Hematopoietic multipotent progenitor cell treated with erythropoietin and hydrocortisone succinate and interleukin-3 and kit ligand, for 17 days (in vitro differentiated cells): ENCODE measurements around the gene CEP131.
"Not testable (repeated sequence)": the region's sequence is repeated elsewhere in the genome, so short reads cannot be mapped to it uniquely, and the experiment has no call there.

ENCODE experiments used
- DNase-seq: peaks from one replicate; pipeline ENCODE4 v3.0.0-alpha.2; 2015; ENCODE audit warnings: low spot score

CEP131 gene

DNA sequence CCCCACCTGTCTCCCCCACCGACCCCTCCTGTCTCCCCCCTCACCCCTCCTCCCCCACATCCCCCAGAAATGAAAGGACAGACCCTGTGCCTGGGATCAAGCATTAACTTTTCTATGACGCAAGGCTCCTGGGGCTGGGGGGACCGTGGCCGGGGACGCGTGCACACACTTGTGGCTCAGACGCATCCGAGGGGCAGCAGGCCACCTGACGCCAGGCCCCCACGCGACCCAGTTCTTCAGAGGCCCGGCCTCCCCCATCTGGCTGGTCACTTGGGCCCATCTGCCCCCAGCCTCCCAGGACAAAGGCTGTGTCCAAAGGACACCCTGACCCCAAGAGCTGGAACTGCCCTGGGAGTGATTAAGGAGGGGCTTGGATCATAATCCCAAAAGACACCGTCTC lies 71.5 kb downstream of the CEP131 start:
- DNase-seq = no peak

DNA sequence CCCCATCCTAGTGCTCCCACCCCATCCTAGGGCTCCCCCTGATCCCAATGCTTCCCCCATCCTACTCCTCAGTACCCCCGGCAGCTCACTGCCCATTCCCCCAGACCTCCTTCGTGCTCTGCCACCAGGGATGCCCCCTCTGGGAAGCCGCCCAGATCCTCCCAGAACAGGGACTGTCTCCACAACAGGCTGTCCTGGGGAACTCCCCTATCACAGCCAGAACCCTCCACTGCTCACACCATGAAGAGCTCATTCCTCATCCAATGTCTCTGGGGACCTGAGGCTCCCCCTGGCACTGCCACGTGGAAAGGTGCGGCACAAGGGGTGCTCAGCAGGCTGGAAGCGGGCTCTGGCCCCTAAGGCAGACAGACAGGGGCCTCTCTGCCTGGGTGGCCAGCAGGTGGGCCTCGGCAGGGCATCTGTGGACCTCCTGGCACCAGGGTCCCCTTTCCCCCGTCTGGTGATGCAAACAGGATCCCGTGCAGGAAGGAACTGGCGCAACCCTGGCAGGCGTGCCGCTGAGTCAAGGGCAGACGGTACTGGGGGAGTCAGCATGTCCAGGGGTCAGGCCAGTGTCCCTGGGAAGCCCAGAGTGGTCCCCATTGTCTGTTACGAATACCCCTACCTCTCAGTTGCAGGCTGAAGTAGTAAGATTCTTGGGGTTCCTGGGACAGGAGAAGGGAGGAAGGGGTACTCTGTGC lies 72.2 kb downstream of the CEP131 start:
- DNase-seq = no peak

DNA sequence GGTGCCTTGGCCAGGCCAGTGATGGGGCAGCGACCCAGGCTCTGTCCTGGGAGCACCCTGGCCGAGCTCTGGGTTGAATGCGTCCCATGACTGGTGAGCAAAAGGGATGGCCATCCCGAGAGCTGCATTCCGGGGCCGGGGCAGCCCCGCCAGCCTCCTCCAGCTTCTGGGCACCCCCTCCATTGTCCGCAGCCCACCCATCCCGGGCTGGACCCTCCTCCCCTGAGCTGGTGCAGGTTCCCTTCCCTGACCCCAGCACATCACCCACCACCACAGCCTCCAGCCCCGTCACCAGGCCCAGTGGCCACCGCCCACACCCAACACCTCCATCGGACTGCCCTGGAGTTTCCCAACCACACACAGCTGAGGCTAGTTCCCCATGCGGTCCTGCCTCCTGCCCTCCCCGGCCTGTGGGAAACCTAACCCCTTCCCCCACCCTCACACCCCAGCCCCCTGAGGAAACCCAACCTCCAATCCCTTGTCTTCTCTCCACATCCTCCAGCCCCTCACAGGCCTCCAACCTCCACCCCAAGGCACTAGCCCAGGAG lies 73.7 kb downstream of the CEP131 start:
- no peak for DNase-seq

DNA sequence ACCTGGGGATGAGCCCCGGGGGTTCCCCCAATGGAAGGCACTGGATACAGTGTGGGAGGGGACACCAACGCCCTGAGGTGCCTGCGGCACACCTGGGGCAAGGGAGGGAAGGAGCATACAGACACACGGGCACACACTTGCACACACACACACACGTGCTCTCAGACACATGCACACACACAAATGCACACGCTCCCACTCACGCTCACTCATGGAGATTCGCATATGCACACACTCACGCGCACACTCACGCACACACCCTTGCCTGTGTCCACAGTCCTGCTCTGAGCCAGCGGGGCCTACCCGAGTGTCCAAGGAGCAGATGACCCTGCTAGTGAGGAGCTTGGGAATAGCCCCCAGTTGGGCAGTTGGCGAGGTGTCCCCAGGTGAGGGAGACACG lies 74.2 kb downstream of the CEP131 start:
- no peak for DNase-seq

- no peak for DNase-seq
Observed at GRCh38 chr17:81147701-81148100, 75.1 kb downstream of the CEP131 start.

DNA sequence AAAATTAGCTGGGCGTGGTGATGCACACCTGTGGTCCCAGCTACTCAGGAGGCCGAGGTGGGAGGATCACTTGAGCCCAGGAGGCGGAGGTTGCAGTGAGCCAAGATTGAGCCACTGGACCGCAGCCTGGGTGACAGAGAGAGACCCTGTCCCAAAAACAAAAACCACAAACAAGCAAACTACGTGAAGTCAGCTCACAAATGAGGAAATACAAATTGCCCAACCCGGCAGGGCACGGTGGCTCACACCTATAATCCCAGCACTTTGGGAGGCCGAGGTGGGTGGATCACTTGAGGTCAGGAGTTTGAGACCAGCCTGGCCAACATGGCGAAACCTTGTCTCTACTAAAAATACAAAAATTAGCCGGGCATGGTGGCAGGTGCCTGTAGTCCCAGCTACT lies 76.6 kb downstream of the CEP131 start:
- DNase-seq = not testable (repeated sequence)

DNA sequence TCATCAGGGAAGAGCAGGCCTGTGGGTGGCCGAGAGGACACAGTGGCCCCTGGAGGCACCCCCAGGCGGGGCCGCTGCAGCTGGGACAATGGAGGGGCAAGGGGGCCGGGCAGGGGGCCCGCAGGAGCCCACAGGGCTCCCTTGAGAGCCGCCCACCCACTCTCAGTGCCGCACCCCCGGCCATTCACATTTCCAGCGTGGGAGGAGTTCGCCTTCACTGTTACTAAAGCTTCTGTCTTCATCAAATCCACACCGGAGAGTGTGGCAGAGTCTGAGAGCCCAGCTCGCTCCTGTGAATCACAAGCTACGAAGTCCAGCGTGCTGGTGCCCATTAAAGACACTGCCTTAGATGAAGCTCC lies 78.4 kb downstream of the CEP131 start:
- DNase-seq = no peak

GRCh38 chr17:81143717-81144422 lies 78.9 kb downstream of the CEP131 start:
- DNase-seq = no peak

DNA sequence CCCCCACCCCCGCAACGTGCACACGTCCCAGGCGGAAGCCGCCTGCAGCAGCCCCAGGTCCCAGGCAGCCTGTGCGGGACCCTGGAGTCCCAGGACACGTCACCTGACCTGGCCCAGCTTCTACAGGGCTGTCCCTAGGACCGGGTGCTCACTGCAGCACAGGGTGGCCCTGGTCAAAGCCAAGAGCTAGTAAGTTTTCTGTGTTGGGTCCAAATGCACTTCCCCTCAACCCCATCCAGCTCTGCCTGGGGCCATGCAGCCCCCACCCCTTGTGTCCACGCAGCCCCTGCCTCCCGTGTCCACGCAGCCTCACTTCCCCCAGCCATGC lies 79.6 kb downstream of the CEP131 start:
- DNase-seq = no peak

- peak; percentile 49 for DNase-seq
Observed at GRCh38 chr17:81142301-81143199, 80.2 kb downstream of the CEP131 start.

GRCh38 chr17:81140695-81141094 lies 82.1 kb downstream of the CEP131 start:
- no peak for DNase-seq

DNA sequence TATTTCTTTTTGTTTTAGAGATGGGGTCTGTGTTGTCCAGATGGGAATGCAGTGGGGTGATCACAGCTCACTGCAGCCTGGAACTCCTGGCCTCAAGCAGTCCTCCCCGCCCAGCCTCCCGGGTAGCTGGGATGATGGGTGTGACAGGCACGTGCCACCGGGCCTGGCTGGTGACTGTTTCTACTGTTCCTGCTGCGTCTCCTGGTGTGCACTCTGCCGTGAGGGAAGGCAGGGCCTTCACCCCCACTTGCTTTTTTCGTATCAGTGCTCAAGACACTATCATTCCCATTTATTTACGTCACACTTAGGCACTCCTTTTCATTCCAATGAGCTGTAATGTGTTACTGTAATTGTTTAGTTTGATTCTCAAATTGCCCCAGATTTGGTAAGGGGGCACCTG lies 82.7 kb downstream of the CEP131 start:
- DNase-seq = no peak
